Measurements from ENCODE around the gene SUPT20HL2.
"Not testable (repeated sequence)": the region's sequence is repeated elsewhere in the genome, so short reads cannot be mapped to it uniquely, and the experiment has no call there.

The SUPT20HL2 gene

GRCh38 chrX:24321741-24322395 is 8.0 kb upstream of the SUPT20HL2 start:
- H3K79me2 ChIP-seq (ENCODE audit: low read length): no peaks in the 10 kb centered on the region
- no peaks in the 10 kb centered on the region for H3K36me3 ChIP-seq (replicated peaks; ENCODE audit: low read depth, low read length)
- H3K4me1 ChIP-seq (ENCODE audit: low read length): no peaks in the 10 kb centered on the region
- H2AFZ ChIP-seq (ENCODE audit: low read depth, low read length): no peak overlapping the region
- H3K9ac ChIP-seq (ENCODE audit: low read length): no peak overlapping the region
- no peak overlapping the region for H3K4me2 ChIP-seq (ENCODE audit: low read length)
- no peaks in the 10 kb centered on the region for H3K9me3 ChIP-seq (ENCODE audit: insufficient read depth, low read length)
- H3K4me3 ChIP-seq (ENCODE audit: low read length): no peak overlapping the region
- no peak overlapping the region for H3K27ac ChIP-seq (ENCODE audit: low read length)
- TF ChIP-seq CTCF (IDR thresholded peaks at IDR 0.05; ENCODE audit: low read depth, low read length) (no peak), EZH2phosphoT487 (IDR thresholded peaks at IDR 0.05; ENCODE audit: low read depth) (no peak)
- H4K20me1 ChIP-seq (ENCODE audit: insufficient read depth, low read length): no peaks in the 10 kb centered on the region
- H3K27me3 ChIP-seq (ENCODE audit: low read depth, low read length): no peaks in the 10 kb centered on the region

GRCh38 chrX:24317567-24317966 is 3.7 kb upstream of the SUPT20HL2 start:
- no peak overlapping the region for H3K4me3 ChIP-seq (ENCODE audit: low read length)
- H4K20me1 ChIP-seq (ENCODE audit: insufficient read depth, low read length): no peaks in the 10 kb centered on the region
- no peaks in the 10 kb centered on the region for H3K4me1 ChIP-seq (ENCODE audit: low read length)
- H3K27ac ChIP-seq (ENCODE audit: low read length): no peak overlapping the region
- H3K27me3 ChIP-seq (ENCODE audit: low read depth, low read length): no peaks in the 10 kb centered on the region
- no peaks in the 10 kb centered on the region for H3K9me3 ChIP-seq (ENCODE audit: insufficient read depth, low read length)
- TF ChIP-seq CTCF (IDR thresholded peaks at IDR 0.05; ENCODE audit: low read depth, low read length) (no peak), EZH2phosphoT487 (IDR thresholded peaks at IDR 0.05; ENCODE audit: low read depth) (no peak)
- no peaks in the 10 kb centered on the region for H3K36me3 ChIP-seq (replicated peaks; ENCODE audit: low read depth, low read length)
- no peak overlapping the region for H2AFZ ChIP-seq (ENCODE audit: low read depth, low read length)
- H3K9ac ChIP-seq (ENCODE audit: low read length): no peak overlapping the region
- no peak overlapping the region for H3K4me2 ChIP-seq (ENCODE audit: low read length)
- no peaks in the 10 kb centered on the region for H3K79me2 ChIP-seq (ENCODE audit: low read length)

GRCh38 chrX:24316111-24316510 is 2.2 kb upstream of the SUPT20HL2 start:
- Histone ChIP-seq H3K36me3 (replicated peaks; ENCODE audit: low read depth, low read length) (no peaks in the 10 kb centered on the region), H2AFZ (ENCODE audit: low read depth, low read length) (no peak overlapping the region), H4K20me1 (ENCODE audit: insufficient read depth, low read length) (no peaks in the 10 kb centered on the region), H3K4me2 (ENCODE audit: low read length) (no peak overlapping the region), H3K9me3 (ENCODE audit: insufficient read depth, low read length) (no peaks in the 10 kb centered on the region), H3K27ac (ENCODE audit: low read length) (no peak overlapping the region), H3K27me3 (ENCODE audit: low read depth, low read length) (no peaks in the 10 kb centered on the region), H3K9ac (ENCODE audit: low read length) (no peak overlapping the region), H3K79me2 (ENCODE audit: low read length) (no peaks in the 10 kb centered on the region), H3K4me3 (ENCODE audit: low read length) (no peak overlapping the region), H3K4me1 (ENCODE audit: low read length) (no peaks in the 10 kb centered on the region)
- TF ChIP-seq CTCF (IDR thresholded peaks at IDR 0.05; ENCODE audit: low read depth, low read length): no peak
- no peak for TF ChIP-seq EZH2phosphoT487 (IDR thresholded peaks at IDR 0.05; ENCODE audit: low read depth)

- H4K20me1 ChIP-seq (ENCODE audit: insufficient read depth, low read length); H3K9ac ChIP-seq (ENCODE audit: low read length); H3K4me3 ChIP-seq (ENCODE audit: low read length); H3K27ac ChIP-seq (ENCODE audit: low read length); H3K27me3 ChIP-seq (ENCODE audit: low read depth, low read length); H3K4me2 ChIP-seq (ENCODE audit: low read length); H3K9me3 ChIP-seq (ENCODE audit: insufficient read depth, low read length); H2AFZ ChIP-seq (ENCODE audit: low read depth, low read length); H3K4me1 ChIP-seq (ENCODE audit: low read length); H3K79me2 ChIP-seq (ENCODE audit: low read length); H3K36me3 ChIP-seq (replicated peaks; ENCODE audit: low read depth, low read length): not testable (repeated sequence)
Measured at GRCh38 chrX:24312249-24312607, 1.6 kb downstream of the SUPT20HL2 start.

- H3K4me2 ChIP-seq (ENCODE audit: low read length); H3K27me3 ChIP-seq (ENCODE audit: low read depth, low read length): not testable (repeated sequence)
Measured at GRCh38 chrX:24311507-24312248, 2.2 kb downstream of the SUPT20HL2 start.

GRCh38 chrX:24310916-24311315 is 3.0 kb downstream of the SUPT20HL2 start:
- H2AFZ ChIP-seq (ENCODE audit: low read depth, low read length); H3K4me1 ChIP-seq (ENCODE audit: low read length); H3K79me2 ChIP-seq (ENCODE audit: low read length); H3K4me2 ChIP-seq (ENCODE audit: low read length); H3K9ac ChIP-seq (ENCODE audit: low read length); H3K9me3 ChIP-seq (ENCODE audit: insufficient read depth, low read length); H3K36me3 ChIP-seq (replicated peaks; ENCODE audit: low read depth, low read length); H4K20me1 ChIP-seq (ENCODE audit: insufficient read depth, low read length); H3K4me3 ChIP-seq (ENCODE audit: low read length); H3K27me3 ChIP-seq (ENCODE audit: low read depth, low read length); H3K27ac ChIP-seq (ENCODE audit: low read length): not testable (repeated sequence)

More at GRCh38 chrX:24311507-24312248, 2.2 kb downstream of the SUPT20HL2 start:
- H3K27ac ChIP-seq (ENCODE audit: low read length); H3K9me3 ChIP-seq (ENCODE audit: insufficient read depth, low read length); H3K9ac ChIP-seq (ENCODE audit: low read length); H3K36me3 ChIP-seq (replicated peaks; ENCODE audit: low read depth, low read length); H4K20me1 ChIP-seq (ENCODE audit: insufficient read depth, low read length); H3K4me3 ChIP-seq (ENCODE audit: low read length); H3K4me1 ChIP-seq (ENCODE audit: low read length); H3K79me2 ChIP-seq (ENCODE audit: low read length); H2AFZ ChIP-seq (ENCODE audit: low read depth, low read length): not testable (repeated sequence)

Measured in OCI-LY3 (cell line).